Astrocyte (in vitro differentiated cells and primary cell): ENCODE data around the gene GFRA1. TPM values are rescaled to one million over a fixed set of nuclear protein-coding genes. Genes with fewer than 3 reads are reported as not detected.

Source experiments
- DNase-seq: peaks from one replicate; pipeline ENCODE4 v3.0.0-alpha.2; 2010; ENCODE audit warnings: low read depth
- FAIRE-seq: peaks from 2 replicates; lab custom pipeline; 2011; peaks lifted over from hg19 to GRCh38; lab: Jason Lieb, UNC
- H2AFZ ChIP-seq: 2 replicates; pipeline ENCODE4 v1.6.0; 2012; ENCODE audit warnings: low read depth, low read length, inconsistent platforms
- H3K27ac ChIP-seq: 2 replicates; pipeline ENCODE4 v1.5.1; 2011; ENCODE audit warnings: low read depth, low read length, inconsistent platforms
- H3K27me3 ChIP-seq: 2 replicates; pipeline ENCODE4 v1.6.0; 2011; ENCODE audit warnings: low read length, inconsistent platforms; ENCODE audit not compliant: insufficient read depth
- H3K36me3 ChIP-seq: 2 replicates; pipeline ENCODE4 v1.5.1; 2011; ENCODE audit warnings: low read length, inconsistent platforms; ENCODE audit not compliant: insufficient read depth
- H3K4me1 ChIP-seq: 2 replicates; pipeline ENCODE4 v1.5.1; 2011; ENCODE audit warnings: low read length, inconsistent platforms; ENCODE audit not compliant: insufficient read depth
- H3K4me2 ChIP-seq: 2 replicates; pipeline ENCODE4 v1.6.0; 2012; ENCODE audit warnings: low read length, inconsistent platforms
- H3K4me3 ChIP-seq: 2 replicates; pipeline ENCODE4 v1.5.1; 2011; ENCODE audit warnings: low read depth, mild to moderate bottlenecking, low read length, inconsistent platforms; ENCODE audit not compliant: insufficient read depth
- H3K79me2 ChIP-seq: 2 replicates; pipeline ENCODE4 v1.6.0; 2012; ENCODE audit warnings: mild to moderate bottlenecking, low read length, inconsistent platforms; ENCODE audit not compliant: insufficient read depth
- H3K9ac ChIP-seq: 2 replicates; pipeline ENCODE4 v1.6.0; 2012; ENCODE audit warnings: mild to moderate bottlenecking, low read length, inconsistent platforms
- H3K9me3 ChIP-seq: 2 replicates; pipeline ENCODE4 v1.5.1; 2012; ENCODE audit warnings: low read depth, mild to moderate bottlenecking, low read length, inconsistent platforms; ENCODE audit not compliant: insufficient read depth
- H4K20me1 ChIP-seq: 2 replicates; pipeline ENCODE4 v1.6.0; 2012; ENCODE audit warnings: low read length, inconsistent platforms; ENCODE audit not compliant: insufficient read depth
- H3K27ac Mint-ChIP-seq: one replicate; pipeline ENCODE4 v1.8.0; 2021; ENCODE audit warnings: mild to moderate bottlenecking, mixed read lengths; ENCODE audit not compliant: unreplicated experiment
- H3K27me3 Mint-ChIP-seq: one replicate; pipeline ENCODE4 v1.8.0; 2021; ENCODE audit warnings: low read depth, mixed read lengths; ENCODE audit not compliant: unreplicated experiment
- H3K36me3 Mint-ChIP-seq: one replicate; pipeline ENCODE4 v1.8.0; 2021; ENCODE audit warnings: low read depth, mixed read lengths; ENCODE audit not compliant: unreplicated experiment
- H3K4me1 Mint-ChIP-seq: one replicate; pipeline ENCODE4 v1.8.0; 2021; ENCODE audit warnings: low read depth, mixed read lengths; ENCODE audit not compliant: unreplicated experiment
- H3K4me3 Mint-ChIP-seq: one replicate; pipeline ENCODE4 v1.8.0; 2021; ENCODE audit warnings: mild to moderate bottlenecking, moderate library complexity, mixed read lengths; ENCODE audit not compliant: unreplicated experiment
- H3K9me3 Mint-ChIP-seq: one replicate; pipeline ENCODE4 v1.8.0; 2021; ENCODE audit warnings: mild to moderate bottlenecking, mixed read lengths; ENCODE audit not compliant: unreplicated experiment
- EZH2 ChIP-seq: IDR thresholded peaks from 2 replicates; pipeline ENCODE4 v1.6.1; 2012; ENCODE audit warnings: mild to moderate bottlenecking, low read length, inconsistent platforms; ENCODE audit not compliant: insufficient read depth
- total RNA-seq: library from RNA; stranded (reverse); gene quantifications from 2 replicates; pipeline ENCODE4 v1.2.1, GENCODE V29; 2021
- TF ChIP-seq, protein P1 (sequence below): IDR thresholded peaks from 2 replicates; pipeline ENCODE4 v1.5.1; 2011; ENCODE audit warnings: low read depth, mild to moderate bottlenecking, inconsistent platforms, low read length, moderate library complexity; ENCODE audit not compliant: insufficient read depth

The GFRA1 gene
- total RNA-seq, 1 donor from 2014 or later = 24.2 TPM

DNA sequence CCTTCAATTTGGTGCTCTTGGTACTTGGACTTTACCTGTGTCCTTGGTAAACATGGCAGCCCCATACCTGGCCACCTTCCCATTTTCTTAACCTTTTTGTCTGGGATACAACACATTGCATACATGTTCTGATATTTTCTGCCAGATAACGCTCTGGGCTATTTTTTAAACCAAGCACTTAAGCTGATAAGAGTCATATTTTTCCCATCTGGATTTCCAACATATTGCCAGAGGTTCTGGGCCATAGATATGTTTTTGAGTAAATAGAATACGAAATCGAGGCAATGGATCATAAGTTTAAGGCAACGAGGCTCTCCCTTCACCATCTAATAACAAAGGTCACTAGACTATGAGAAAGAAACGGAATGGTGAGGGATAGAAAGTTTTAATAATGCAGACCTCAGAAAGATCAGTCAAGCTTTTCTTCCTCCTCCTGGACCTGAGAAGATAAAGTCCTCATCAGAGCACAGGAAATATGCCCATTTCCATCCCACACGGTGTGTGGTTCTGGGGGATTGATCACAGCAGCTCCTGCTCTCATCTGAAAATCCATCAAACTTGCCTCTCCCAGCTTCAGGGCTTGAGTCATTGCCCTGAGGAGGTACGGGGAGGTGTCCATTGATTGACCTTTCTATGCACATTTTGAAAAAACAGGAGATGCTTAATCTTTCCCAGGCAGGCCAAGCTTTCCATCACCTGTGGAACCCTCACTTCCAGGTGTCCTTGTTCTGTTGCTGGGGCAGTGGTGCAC, 257.2 kb downstream of the GFRA1 start:
- H3K79me2 ChIP-seq = no peaks in the 10 kb centered on the region
- Mint-ChIP-seq H3K27ac (no peak overlapping the region), H3K27me3 (peaks cover 4% of the 10 kb centered on the region), H3K4me1 (peaks cover 2% of the 10 kb centered on the region), H3K4me3 (no peak overlapping the region), H3K9me3 (peaks cover 6% of the 10 kb centered on the region), H3K36me3 (no peaks in the 10 kb centered on the region)
- no peak for DNase-seq
- H3K4me2 ChIP-seq = no peak overlapping the region
- no peaks in the 10 kb centered on the region for H4K20me1 ChIP-seq
- H3K9ac ChIP-seq = no peak overlapping the region
- H3K27ac ChIP-seq = no peak overlapping the region
- no peak overlapping the region for H3K4me3 ChIP-seq
- H2AFZ ChIP-seq = no peak overlapping the region
- TF ChIP-seq, protein P1, sequence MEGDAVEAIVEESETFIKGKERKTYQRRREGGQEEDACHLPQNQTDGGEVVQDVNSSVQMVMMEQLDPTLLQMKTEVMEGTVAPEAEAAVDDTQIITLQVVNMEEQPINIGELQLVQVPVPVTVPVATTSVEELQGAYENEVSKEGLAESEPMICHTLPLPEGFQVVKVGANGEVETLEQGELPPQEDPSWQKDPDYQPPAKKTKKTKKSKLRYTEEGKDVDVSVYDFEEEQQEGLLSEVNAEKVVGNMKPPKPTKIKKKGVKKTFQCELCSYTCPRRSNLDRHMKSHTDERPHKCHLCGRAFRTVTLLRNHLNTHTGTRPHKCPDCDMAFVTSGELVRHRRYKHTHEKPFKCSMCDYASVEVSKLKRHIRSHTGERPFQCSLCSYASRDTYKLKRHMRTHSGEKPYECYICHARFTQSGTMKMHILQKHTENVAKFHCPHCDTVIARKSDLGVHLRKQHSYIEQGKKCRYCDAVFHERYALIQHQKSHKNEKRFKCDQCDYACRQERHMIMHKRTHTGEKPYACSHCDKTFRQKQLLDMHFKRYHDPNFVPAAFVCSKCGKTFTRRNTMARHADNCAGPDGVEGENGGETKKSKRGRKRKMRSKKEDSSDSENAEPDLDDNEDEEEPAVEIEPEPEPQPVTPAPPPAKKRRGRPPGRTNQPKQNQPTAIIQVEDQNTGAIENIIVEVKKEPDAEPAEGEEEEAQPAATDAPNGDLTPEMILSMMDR = no peak
- no peak for TF ChIP-seq EZH2
- no peaks in the 10 kb centered on the region for H3K9me3 ChIP-seq
- no peaks in the 10 kb centered on the region for H3K4me1 ChIP-seq
- no peaks in the 10 kb centered on the region for H3K27me3 ChIP-seq
- no peak for FAIRE-seq
- H3K36me3 ChIP-seq = no peaks in the 10 kb centered on the region

DNA sequence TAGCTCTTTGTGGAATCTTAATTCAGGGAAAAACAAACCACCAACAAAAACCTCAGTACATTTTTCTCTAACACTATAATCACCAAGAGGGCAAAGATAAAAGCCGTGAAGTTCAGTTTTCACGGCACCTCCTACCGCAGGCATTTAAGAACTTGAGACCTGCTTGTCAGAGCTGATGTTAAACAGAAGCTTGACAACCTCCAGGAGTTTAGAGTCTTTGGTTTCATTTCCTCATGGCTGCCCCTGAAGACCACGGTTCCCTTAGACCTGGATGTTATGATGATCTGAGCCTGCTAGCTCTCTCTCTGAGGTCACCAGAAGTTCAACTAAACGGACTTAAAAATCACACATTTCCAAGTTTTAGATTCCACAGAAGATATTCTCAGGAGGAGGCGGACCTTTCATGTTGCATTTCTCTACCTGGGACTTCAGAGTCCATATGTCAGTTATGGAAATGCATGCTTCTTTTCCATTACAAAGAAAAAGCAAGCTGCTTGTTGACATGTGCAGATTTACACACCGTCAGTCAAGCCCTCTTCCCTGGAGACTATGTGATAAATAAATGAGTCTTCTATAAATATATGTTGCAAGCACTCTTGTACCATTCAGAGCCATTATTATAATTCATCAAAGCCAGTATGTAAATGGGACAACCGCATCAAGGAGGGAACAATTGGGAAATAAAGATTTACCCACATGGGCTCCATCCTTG, 258.0 kb downstream of the GFRA1 start:
- peak; percentile 42 for DNase-seq
- Histone ChIP-seq H4K20me1 (no peaks in the 10 kb centered on the region), H3K4me2 (no peak overlapping the region), H3K4me1 (no peaks in the 10 kb centered on the region), H3K4me3 (no peak overlapping the region), H3K27me3 (no peaks in the 10 kb centered on the region), H3K9ac (no peak overlapping the region), H3K36me3 (no peaks in the 10 kb centered on the region), H3K9me3 (no peaks in the 10 kb centered on the region), H3K27ac (no peak overlapping the region), H2AFZ (no peak overlapping the region), H3K79me2 (no peaks in the 10 kb centered on the region)
- H3K4me1 Mint-ChIP-seq = peaks cover 2% of the 10 kb centered on the region
- no peaks in the 10 kb centered on the region for H3K36me3 Mint-ChIP-seq
- H3K4me3 Mint-ChIP-seq = no peak overlapping the region
- H3K9me3 Mint-ChIP-seq = peaks cover 2% of the 10 kb centered on the region
- FAIRE-seq = no peak
- no peak overlapping the region for H3K27ac Mint-ChIP-seq
- H3K27me3 Mint-ChIP-seq = peaks cover 4% of the 10 kb centered on the region
- TF ChIP-seq, protein P1 = no peak

DNA sequence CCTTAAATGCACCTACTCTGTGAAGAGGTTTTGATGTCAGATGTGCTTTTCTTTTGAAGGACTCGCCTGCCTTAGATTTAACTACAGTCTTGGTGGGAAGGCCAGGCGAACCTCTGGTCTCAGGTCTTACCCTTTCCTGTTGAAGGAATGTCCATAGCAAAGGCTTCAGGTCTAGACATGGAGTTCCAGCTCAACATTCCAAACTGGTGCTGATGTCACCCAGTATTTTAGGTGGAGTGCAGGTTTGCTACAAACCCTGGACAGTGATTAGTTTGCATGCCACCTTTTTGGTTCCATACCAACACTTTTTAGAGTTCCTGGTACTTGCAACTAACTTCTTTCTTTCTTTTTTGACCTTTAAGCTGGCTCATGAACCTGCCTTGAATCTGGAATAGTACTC, 258.7 kb downstream of the GFRA1 start:
- Histone ChIP-seq H3K4me2 (no peak overlapping the region), H3K4me3 (no peak overlapping the region), H2AFZ (no peak overlapping the region), H3K9ac (no peak overlapping the region), H3K27ac (no peak overlapping the region), H3K36me3 (no peaks in the 10 kb centered on the region), H4K20me1 (no peaks in the 10 kb centered on the region), H3K27me3 (no peaks in the 10 kb centered on the region), H3K9me3 (no peaks in the 10 kb centered on the region), H3K4me1 (no peaks in the 10 kb centered on the region), H3K79me2 (no peaks in the 10 kb centered on the region)
- TF ChIP-seq, protein P1 = no peak
- no peak for TF ChIP-seq EZH2
- DNase-seq (no peak), FAIRE-seq (no peak)
- Mint-ChIP-seq H3K36me3 (no peaks in the 10 kb centered on the region), H3K27ac (no peak overlapping the region), H3K27me3 (peaks cover 4% of the 10 kb centered on the region), H3K9me3 (peaks cover 2% of the 10 kb centered on the region), H3K4me1 (peaks cover 2% of the 10 kb centered on the region), H3K4me3 (no peak overlapping the region)
